Nephron (organoid): ENCODE data around the gene KIF26A.

Experiments used
- H3K27ac Mint-ChIP-seq, 3 experiments: 2 replicates each; pipeline ENCODE4 v1.8.0; 2020; ENCODE audit warnings: mixed read lengths in 3 of 3, mild to moderate bottlenecking in 2 of 3, moderate library complexity in 1 of 3
- H3K27me3 Mint-ChIP-seq: 2 replicates; pipeline ENCODE4 v1.8.0; 2021; ENCODE audit warnings: low read depth, mild to moderate bottlenecking, moderate library complexity, mixed read lengths
- H3K36me3 Mint-ChIP-seq: 2 replicates; pipeline ENCODE4 v1.8.0; 2020; ENCODE audit warnings: low read depth, mixed read lengths
- H3K4me1 Mint-ChIP-seq: 2 replicates; pipeline ENCODE4 v1.8.0; 2020; ENCODE audit warnings: mixed read lengths
- H3K4me3 Mint-ChIP-seq, 3 experiments: 2 replicates each; pipeline ENCODE4 v1.8.0; 2020; ENCODE audit warnings: mild to moderate bottlenecking in 3 of 3, mixed read lengths in 3 of 3, moderate library complexity in 2 of 3
- H3K9me3 Mint-ChIP-seq: 2 replicates; pipeline ENCODE4 v1.8.0; 2020; ENCODE audit warnings: mixed read lengths
- CTCF ChIP-seq, 3 experiments: fragments of 200-600 bp; sonication (generic); IDR thresholded peaks; one replicate each; pipeline ENCODE4 v1.5.0; 2021; ENCODE audit warnings: antibody characterized with exemption in 3 of 3; ENCODE audit not compliant: unreplicated experiment in 3 of 3

KIF26A gene

GRCh38 chr14:104194016-104194415 is 55.6 kb downstream of the KIF26A start:
- no peak for TF ChIP-seq CTCF (IDR thresholded peaks at IDR 0.05; ENCODE audit: unreplicated experiment in 3 of 3)
- Mint-ChIP-seq H3K36me3 (no peaks in the 10 kb centered on the region), H3K27me3 (peaks cover 33% of the 10 kb centered on the region), H3K4me1 (peaks cover 14% of the 10 kb centered on the region), H3K27ac (peak overlapping the region in 1 of 3 experiments; percentile 22), H3K4me3 (no peak overlapping the region), H3K9me3 (no peaks in the 10 kb centered on the region)

GRCh38 chr14:104194716-104195115 is 56.3 kb downstream of the KIF26A start:
- H3K4me1 Mint-ChIP-seq = peaks cover 14% of the 10 kb centered on the region
- H3K36me3 Mint-ChIP-seq = no peaks in the 10 kb centered on the region
- H3K9me3 Mint-ChIP-seq = no peaks in the 10 kb centered on the region
- no peak for TF ChIP-seq CTCF (IDR thresholded peaks at IDR 0.05; ENCODE audit: unreplicated experiment in 3 of 3)
- no peak overlapping the region for H3K4me3 Mint-ChIP-seq
- H3K27me3 Mint-ChIP-seq = peaks cover 31% of the 10 kb centered on the region
- H3K27ac Mint-ChIP-seq = peak overlapping the region in 1 of 3 experiments; percentile 22

GRCh38 chr14:104195361-104195760 is 57.0 kb downstream of the KIF26A start:
- no peak for TF ChIP-seq CTCF (IDR thresholded peaks at IDR 0.05; ENCODE audit: unreplicated experiment in 3 of 3)
- Mint-ChIP-seq H3K4me1 (peaks cover 14% of the 10 kb centered on the region), H3K9me3 (no peaks in the 10 kb centered on the region), H3K36me3 (no peaks in the 10 kb centered on the region), H3K27ac (no peak overlapping the region), H3K27me3 (peaks cover 28% of the 10 kb centered on the region), H3K4me3 (no peak overlapping the region)

GRCh38 chr14:104195878-104196277 is 57.5 kb downstream of the KIF26A start:
- no peak for TF ChIP-seq CTCF (IDR thresholded peaks at IDR 0.05; ENCODE audit: unreplicated experiment in 3 of 3)
- H3K4me1 Mint-ChIP-seq = peaks cover 14% of the 10 kb centered on the region
- H3K9me3 Mint-ChIP-seq = no peaks in the 10 kb centered on the region
- H3K4me3 Mint-ChIP-seq = peak overlapping the region in 1 of 3 experiments; percentile 52
- H3K27ac Mint-ChIP-seq = peak overlapping the region; percentile 64 to 74 (median 73)
- H3K36me3 Mint-ChIP-seq = no peaks in the 10 kb centered on the region
- peaks cover 23% of the 10 kb centered on the region for H3K27me3 Mint-ChIP-seq

GRCh38 chr14:104196461-104197140 is 58.2 kb downstream of the KIF26A start:
- Mint-ChIP-seq H3K4me1 (peaks cover 14% of the 10 kb centered on the region), H3K4me3 (no peak overlapping the region), H3K27me3 (peaks cover 23% of the 10 kb centered on the region), H3K36me3 (no peaks in the 10 kb centered on the region), H3K9me3 (no peaks in the 10 kb centered on the region), H3K27ac (peak overlapping the region in 2 of 3 experiments; percentile 73 to 74)
- TF ChIP-seq CTCF (IDR thresholded peaks at IDR 0.05; ENCODE audit: unreplicated experiment in 3 of 3) = no peak
